K562 (cell line): Measurements from ENCODE around the gene GRWD1. TPM values are rescaled to one million over a fixed set of nuclear protein-coding genes. Genes with fewer than 3 reads are reported as not detected.

ENCODE experiments used
- CBFA2T2 ChIP-seq: fragments of 450-650 bp; conservative IDR thresholded peaks from 2 replicates; pipeline ENCODE4 v1.6.1; 2017; ENCODE audit warnings: mild to moderate bottlenecking
- E2F3 ChIP-seq: fragments of 250-450 bp; sonication (Bioruptor Pico); IDR thresholded peaks from 2 replicates; pipeline ENCODE4 v1.4.0; 2020; ENCODE audit warnings: mild to moderate bottlenecking
- EGR1 ChIP-seq: fragments of 450-650 bp; conservative IDR thresholded peaks from 2 replicates; pipeline ENCODE4 v1.6.1; 2017; ENCODE audit warnings: mild to moderate bottlenecking
- ILF3 ChIP-seq: fragments of 450-650 bp; IDR thresholded peaks from 2 replicates; pipeline ENCODE4 v1.6.1; 2018; ENCODE audit warnings: antibody characterized with exemption, mild to moderate bottlenecking, moderate library complexity, borderline replicate concordance
- MBD1 ChIP-seq: fragments of 250-450 bp; sonication (Bioruptor Pico); IDR thresholded peaks from 2 replicates; pipeline ENCODE4 v1.8.0; 2022; ENCODE audit warnings: inconsistent platforms
- NRF1 ChIP-seq, 2 experiments: fragments of 450-650 bp; IDR thresholded peaks in 1 of 2; conservative IDR thresholded peaks in 1 of 2; 2 replicates each; pipeline ENCODE4 v1.6.1; 2014; ENCODE audit warnings: mild to moderate bottlenecking in 2 of 2
- SMARCA4 ChIP-seq: fragments of 450-650 bp; IDR thresholded peaks from 2 replicates; pipeline ENCODE4 v1.6.1; 2016
- ZNF197 ChIP-seq: fragments of 200-800 bp; sonication (Bioruptor generic); IDR thresholded peaks from 2 replicates; pipeline ENCODE4 v1.6.1; 2016; ENCODE audit warnings: low read depth, missing genetic modification characterization, missing compliant biosample characterization
- ZNF282 ChIP-seq: sonication (generic); formaldehyde crosslinking; IDR thresholded peaks from 2 replicates; pipeline ENCODE4 v1.8.1; 2023; ENCODE audit warnings: missing genetic modification reagents
- ZNF778 ChIP-seq: fragments of 450-650 bp; formaldehyde crosslinking; IDR thresholded peaks from 2 replicates; pipeline ENCODE4 v1.4.0; 2020; ENCODE audit warnings: mild to moderate bottlenecking, moderate library complexity
- polyA plus RNA-seq, 8 experiments: library from polyadenylated mRNA; depleted of rRNA in 4 of 8; stranded (reverse) in 5 of 8; unstranded in 3 of 8; fragments of >200 nt; fragmentation: Nextera tagmentation in 2 of 8; fragmentation: Illumina TruSeq in 1 of 8; extraction: Ambion mirVana in 2 of 8; extraction: Trizol in 1 of 8; gene quantifications; 2 replicates each; pipeline versions ENCODE4 v1.2.1 to v1.2.3, GENCODE V29; 2011 to 2014; ENCODE audit warnings: inconsistent platforms in 1 of 8, missing spikeins in 1 of 8
- total RNA-seq, 7 experiments: library from RNA; depleted of rRNA in 6 of 7; stranded (reverse); fragments of >200 nt in 6 of 7; fragmentation: Illumina TruSeq in 2 of 7; extraction: Trizol in 2 of 7; gene quantifications; 2 replicates each; pipeline versions ENCODE4 v1.2.1 to v1.2.3, GENCODE V29; 2011 to 2021; ENCODE audit warnings: low replicate concordance in 1 of 7
- TF ChIP-seq, protein P1 (sequence below): IDR thresholded peaks from 3 replicates; pipeline ENCODE4 v1.6.1; 2011; ENCODE audit warnings: borderline replicate concordance, mild to moderate bottlenecking, moderate library complexity; ENCODE audit not compliant: insufficient read length; ENCODE audit errors: extremely low read depth
- TF ChIP-seq, protein P2 (sequence below): fragments of 250-450 bp; sonication (Bioruptor Pico); IDR thresholded peaks from 2 replicates; pipeline ENCODE4 v1.5.1; 2021; ENCODE audit warnings: mild to moderate bottlenecking
- TF ChIP-seq, protein P3 (sequence below), 2 experiments: IDR thresholded peaks in 1 of 2; conservative IDR thresholded peaks in 1 of 2; 2 replicates each; pipeline ENCODE4 v1.6.1; 2016; ENCODE audit warnings: low read depth in 2 of 2, mild to moderate bottlenecking in 1 of 2, missing compliant biosample characterization in 1 of 2, missing genetic modification characterization in 1 of 2, moderate library complexity in 1 of 2
- TF ChIP-seq, protein P4 (sequence below): sonication (generic); IDR thresholded peaks from 2 replicates; pipeline ENCODE4 v1.6.1; 2016

GRWD1 gene
- total and polyA plus RNA-seq, 9 of the 15 experiments (the other 6 are each of a cell fraction or from before 2014, with no cell fraction given): 1.5 to 87.2 (median 24.5) TPM

DNA sequence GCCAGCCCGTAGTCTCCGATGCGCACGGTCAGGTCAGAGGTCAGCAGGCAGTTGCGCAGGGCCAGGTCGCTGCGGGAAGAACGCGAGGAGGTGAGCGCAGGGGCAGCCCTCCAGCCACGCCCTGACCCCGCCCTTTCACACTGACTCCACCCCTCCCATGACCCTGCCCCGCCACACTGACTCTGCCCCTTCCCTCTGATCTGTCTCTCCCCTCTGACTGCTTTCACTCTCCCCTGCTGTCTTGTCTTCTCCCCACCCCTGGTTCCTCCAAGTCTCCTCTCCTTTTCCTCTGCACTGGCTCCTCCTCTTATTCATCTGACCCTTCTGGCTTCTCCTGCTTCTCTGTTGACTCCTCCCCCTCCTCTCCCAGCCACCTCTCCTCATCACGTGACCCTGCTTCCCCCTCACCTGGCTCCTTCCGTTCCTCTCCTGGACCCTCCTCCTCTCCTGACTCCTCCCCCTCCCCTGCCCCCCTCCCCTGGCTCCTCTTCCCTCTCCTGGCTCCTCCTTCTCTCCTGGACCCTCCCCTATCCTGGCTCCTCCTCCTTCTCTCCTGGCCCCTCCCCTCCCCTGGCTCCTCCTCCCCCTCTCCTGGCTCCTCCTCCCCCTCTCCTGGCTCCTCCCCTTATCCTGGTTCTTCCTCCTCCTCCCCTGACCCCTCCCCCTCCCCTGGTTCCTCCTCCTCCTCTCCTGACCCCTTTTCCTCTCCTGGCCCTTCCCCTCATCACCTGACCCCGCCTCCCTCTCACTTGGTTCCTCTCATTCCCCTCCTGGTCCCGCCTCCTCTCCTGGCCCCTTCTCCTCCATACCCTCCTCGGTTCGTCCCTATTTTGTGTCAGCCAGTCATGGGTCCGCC is 55.9 kb downstream of the GRWD1 start (continued):
- TF ChIP-seq, protein P1, sequence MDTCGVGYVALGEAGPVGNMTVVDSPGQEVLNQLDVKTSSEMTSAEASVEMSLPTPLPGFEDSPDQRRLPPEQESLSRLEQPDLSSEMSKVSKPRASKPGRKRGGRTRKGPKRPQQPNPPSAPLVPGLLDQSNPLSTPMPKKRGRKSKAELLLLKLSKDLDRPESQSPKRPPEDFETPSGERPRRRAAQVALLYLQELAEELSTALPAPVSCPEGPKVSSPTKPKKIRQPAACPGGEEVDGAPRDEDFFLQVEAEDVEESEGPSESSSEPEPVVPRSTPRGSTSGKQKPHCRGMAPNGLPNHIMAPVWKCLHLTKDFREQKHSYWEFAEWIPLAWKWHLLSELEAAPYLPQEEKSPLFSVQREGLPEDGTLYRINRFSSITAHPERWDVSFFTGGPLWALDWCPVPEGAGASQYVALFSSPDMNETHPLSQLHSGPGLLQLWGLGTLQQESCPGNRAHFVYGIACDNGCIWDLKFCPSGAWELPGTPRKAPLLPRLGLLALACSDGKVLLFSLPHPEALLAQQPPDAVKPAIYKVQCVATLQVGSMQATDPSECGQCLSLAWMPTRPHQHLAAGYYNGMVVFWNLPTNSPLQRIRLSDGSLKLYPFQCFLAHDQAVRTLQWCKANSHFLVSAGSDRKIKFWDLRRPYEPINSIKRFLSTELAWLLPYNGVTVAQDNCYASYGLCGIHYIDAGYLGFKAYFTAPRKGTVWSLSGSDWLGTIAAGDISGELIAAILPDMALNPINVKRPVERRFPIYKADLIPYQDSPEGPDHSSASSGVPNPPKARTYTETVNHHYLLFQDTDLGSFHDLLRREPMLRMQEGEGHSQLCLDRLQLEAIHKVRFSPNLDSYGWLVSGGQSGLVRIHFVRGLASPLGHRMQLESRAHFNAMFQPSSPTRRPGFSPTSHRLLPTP: no peak
- TF ChIP-seq ILF3 (no peak), CBFA2T2 (peak; percentile 95), NRF1 (conservative IDR thresholded peaks at IDR 0.05 in 1 of 2, IDR thresholded peaks at IDR 0.05 in 1 of 2) (peak; percentile 92 to 94), E2F3 (CRISPR knock-in tag) (no peak), ZNF197 (no peak), ZNF282 (no peak), SMARCA4 (peak; percentile 77), EGR1 (peak; percentile 72), MBD1 (CRISPR knock-in tag) (no peak), ZNF778 (no peak)
- TF ChIP-seq, protein P2, sequence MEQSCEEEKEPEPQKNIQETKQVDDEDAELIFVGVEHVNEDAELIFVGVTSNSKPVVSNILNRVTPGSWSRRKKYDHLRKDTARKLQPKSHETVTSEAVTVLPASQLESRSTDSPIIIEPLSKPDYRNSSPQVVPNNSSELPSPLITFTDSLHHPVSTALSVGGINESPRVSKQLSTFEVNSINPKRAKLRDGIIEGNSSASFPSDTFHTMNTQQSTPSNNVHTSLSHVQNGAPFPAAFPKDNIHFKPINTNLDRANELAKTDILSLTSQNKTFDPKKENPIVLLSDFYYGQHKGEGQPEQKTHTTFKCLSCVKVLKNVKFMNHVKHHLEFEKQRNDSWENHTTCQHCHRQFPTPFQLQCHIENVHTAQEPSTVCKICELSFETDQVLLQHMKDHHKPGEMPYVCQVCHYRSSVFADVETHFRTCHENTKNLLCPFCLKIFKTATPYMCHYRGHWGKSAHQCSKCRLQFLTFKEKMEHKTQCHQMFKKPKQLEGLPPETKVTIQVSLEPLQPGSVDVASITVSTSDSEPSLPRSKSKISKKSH: no peak
- TF ChIP-seq, protein P3, sequence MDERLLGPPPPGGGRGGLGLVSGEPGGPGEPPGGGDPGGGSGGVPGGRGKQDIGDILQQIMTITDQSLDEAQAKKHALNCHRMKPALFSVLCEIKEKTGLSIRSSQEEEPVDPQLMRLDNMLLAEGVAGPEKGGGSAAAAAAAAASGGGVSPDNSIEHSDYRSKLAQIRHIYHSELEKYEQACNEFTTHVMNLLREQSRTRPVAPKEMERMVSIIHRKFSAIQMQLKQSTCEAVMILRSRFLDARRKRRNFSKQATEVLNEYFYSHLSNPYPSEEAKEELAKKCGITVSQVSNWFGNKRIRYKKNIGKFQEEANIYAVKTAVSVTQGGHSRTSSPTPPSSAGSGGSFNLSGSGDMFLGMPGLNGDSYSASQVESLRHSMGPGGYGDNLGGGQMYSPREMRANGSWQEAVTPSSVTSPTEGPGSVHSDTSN (CRISPR knock-in tag; IDR thresholded peaks at IDR 0.05; ENCODE audit: low read depth): no peak
- TF ChIP-seq, protein P3 (tag; conservative IDR thresholded peaks at IDR 0.05; ENCODE audit: low read depth): no peak
- TF ChIP-seq, protein P4, sequence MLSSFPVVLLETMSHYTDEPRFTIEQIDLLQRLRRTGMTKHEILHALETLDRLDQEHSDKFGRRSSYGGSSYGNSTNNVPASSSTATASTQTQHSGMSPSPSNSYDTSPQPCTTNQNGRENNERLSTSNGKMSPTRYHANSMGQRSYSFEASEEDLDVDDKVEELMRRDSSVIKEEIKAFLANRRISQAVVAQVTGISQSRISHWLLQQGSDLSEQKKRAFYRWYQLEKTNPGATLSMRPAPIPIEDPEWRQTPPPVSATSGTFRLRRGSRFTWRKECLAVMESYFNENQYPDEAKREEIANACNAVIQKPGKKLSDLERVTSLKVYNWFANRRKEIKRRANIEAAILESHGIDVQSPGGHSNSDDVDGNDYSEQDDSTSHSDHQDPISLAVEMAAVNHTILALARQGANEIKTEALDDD: no peak
